GM06990 (cell line): ENCODE results near the gene VSTM2A.

Experiments used
- DNase-seq: peaks from one replicate; pipeline ENCODE4 v3.0.0-alpha.2; 2011; ENCODE audit not compliant: insufficient read length; ENCODE audit errors: extremely low read depth
- H3K27me3 ChIP-seq: replicated peaks from 2 replicates; pipeline ENCODE4 v1.6.0; 2011; ENCODE audit warnings: low read length; ENCODE audit not compliant: control insufficient read depth, insufficient read depth
- H3K36me3 ChIP-seq: 2 replicates; pipeline ENCODE4 v1.5.1; 2011; ENCODE audit warnings: low read length; ENCODE audit not compliant: control insufficient read depth, insufficient read depth
- H3K4me3 ChIP-seq: replicated peaks from 2 replicates; pipeline ENCODE4 v1.5.1; 2011; ENCODE audit warnings: low read depth, mild to moderate bottlenecking, control low read depth, low read length
- TF ChIP-seq, protein P1 (sequence below): IDR thresholded peaks from 2 replicates; pipeline ENCODE4 v1.5.1; 2011; ENCODE audit warnings: low read length, control low read depth, mild to moderate bottlenecking, inconsistent platforms; ENCODE audit not compliant: insufficient read depth, poor library complexity, severe bottlenecking

The VSTM2A gene

DNA sequence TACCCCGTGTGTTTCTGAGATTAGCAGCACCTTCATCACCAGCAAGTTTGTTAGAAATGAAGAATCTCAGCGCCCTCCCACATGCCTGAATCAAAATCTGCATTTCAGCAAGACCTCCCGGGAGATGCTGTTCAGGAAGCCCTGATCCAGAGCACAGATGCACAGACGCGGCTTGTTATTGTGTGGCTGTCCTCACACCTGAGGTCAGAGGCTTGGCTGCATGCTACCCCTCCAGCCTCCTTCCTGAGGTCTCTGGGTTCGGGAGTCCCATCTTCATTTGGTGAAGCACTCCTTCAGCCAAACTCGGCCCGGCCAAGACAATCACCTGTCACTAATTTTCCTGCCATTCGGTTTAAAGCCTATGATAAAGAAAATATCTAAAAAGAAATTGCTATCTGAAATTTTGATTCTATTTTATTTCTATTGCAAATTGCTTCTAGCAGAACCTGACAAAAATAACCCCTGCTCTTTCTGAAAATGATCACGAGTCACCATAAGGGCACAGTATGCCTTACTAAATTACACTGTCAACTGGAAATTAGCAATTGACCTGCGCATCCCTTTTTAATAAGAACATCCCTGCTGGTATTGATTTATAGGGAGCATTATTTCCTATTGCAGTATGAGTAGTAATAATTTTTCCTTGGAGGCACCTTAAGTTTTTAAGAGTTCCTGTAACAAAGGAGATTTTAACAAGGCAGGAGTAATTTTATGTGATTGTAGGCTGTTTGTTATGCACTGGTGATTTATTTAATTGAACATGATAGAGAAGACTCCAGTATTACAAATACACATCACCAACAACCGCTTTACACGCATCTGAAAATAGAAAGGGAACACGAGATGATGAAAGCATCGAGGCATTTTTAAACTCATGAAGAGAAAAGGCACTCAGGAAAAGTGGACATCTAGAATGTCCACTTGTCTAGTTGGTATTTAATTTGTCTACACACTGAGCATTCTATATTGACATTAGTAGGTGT, 49.5 kb downstream of the VSTM2A start:
- DNase-seq: no peak
- H3K27me3 ChIP-seq: no peaks in the 10 kb centered on the region
- no peaks in the 10 kb centered on the region for H3K36me3 ChIP-seq
- TF ChIP-seq, protein P1, sequence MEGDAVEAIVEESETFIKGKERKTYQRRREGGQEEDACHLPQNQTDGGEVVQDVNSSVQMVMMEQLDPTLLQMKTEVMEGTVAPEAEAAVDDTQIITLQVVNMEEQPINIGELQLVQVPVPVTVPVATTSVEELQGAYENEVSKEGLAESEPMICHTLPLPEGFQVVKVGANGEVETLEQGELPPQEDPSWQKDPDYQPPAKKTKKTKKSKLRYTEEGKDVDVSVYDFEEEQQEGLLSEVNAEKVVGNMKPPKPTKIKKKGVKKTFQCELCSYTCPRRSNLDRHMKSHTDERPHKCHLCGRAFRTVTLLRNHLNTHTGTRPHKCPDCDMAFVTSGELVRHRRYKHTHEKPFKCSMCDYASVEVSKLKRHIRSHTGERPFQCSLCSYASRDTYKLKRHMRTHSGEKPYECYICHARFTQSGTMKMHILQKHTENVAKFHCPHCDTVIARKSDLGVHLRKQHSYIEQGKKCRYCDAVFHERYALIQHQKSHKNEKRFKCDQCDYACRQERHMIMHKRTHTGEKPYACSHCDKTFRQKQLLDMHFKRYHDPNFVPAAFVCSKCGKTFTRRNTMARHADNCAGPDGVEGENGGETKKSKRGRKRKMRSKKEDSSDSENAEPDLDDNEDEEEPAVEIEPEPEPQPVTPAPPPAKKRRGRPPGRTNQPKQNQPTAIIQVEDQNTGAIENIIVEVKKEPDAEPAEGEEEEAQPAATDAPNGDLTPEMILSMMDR: no peak
- no peak overlapping the region for H3K4me3 ChIP-seq

DNA sequence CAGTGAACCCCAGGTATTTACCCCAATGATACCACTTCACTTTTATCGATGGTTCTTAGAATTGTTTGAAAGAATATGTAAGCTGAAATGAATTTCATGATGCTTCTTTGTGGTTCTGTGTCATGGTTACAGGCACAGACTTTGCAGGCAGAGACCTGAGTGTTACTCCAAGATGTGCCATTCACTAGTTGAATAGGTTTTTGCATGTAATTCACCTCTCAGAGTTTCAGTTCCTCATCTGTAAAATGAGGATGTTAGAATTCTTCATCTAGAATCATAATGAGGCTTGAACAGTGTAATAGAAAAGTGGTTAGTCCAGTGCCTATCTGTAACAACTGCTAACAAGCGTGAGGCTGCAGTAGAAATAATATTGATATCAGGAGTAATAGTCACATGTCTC, 54.6 kb downstream of the VSTM2A start:
- no peak for DNase-seq
- TF ChIP-seq, protein P1: no peak
- Histone ChIP-seq H3K36me3 (no peaks in the 10 kb centered on the region), H3K27me3 (no peaks in the 10 kb centered on the region), H3K4me3 (no peak overlapping the region)

DNA sequence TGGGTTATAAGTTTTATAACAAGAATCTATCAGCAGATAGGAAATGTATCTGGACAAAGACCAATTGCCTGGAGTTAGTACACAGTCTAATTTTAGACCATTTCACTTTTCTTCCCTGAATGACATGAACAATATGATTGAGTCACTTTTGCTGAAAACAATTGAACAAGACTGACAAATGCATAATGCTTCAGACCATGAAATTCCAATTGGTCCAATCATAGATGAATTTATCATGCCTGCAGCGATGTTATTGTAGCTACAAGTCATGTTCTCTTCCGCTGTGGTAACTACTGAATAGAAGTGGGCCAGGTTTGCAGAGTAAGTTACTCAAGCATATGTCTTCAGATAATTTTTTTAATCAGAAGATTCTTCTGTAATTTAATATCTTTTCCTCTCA, 73.4 kb downstream of the VSTM2A start:
- TF ChIP-seq, protein P1: no peak
- no peak for DNase-seq
- no peak overlapping the region for H3K4me3 ChIP-seq
- H3K27me3 ChIP-seq: no peaks in the 10 kb centered on the region
- no peaks in the 10 kb centered on the region for H3K36me3 ChIP-seq
